Tibial nerve (tissue), 4 donors: ENCODE data around the gene EXOC4.

ENCODE experiments used
- EP300 ChIP-seq, 2 donors: sonication (generic); formaldehyde crosslinking; IDR thresholded peaks; one replicate each; pipeline ENCODE4 v1.6.1; 2017; ENCODE audit warnings: antibody characterized with exemption in 2 of 2, mild to moderate bottlenecking in 1 of 2
- TF ChIP-seq, protein P1 (sequence below), 5 experiments: fragments of 200-600 bp in 3 of 5; fragments of 450-650 bp in 2 of 5; sonication (generic) in 3 of 5; IDR thresholded peaks; one replicate each; pipeline ENCODE4 v1.5.1; 2016 to 2019; ENCODE audit warnings: antibody characterized with exemption in 5 of 5, mild to moderate bottlenecking in 3 of 5, moderate library complexity in 2 of 5

DNA sequence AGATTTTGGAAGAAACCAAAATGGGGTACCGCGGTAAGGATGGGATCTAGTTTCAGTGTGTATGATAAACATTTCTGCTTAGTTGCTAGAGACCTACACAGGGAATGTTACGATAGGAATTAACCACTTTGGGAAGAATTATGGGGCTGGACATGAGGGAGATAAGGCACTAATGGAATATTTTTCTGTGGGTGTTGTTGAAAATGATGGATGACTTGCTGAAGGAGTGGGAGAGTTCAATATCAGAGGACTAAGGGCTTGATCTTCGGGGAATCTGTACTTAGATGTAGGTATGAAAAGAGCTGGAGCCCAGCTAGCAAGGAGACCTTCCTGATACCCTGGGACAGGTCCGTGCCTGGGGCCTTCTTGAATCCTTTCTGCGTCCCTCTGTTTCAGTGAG is 303.7 kb downstream of the EXOC4 start:
- no peak for TF ChIP-seq EP300 (IDR thresholded peaks at IDR 0.05)
- TF ChIP-seq, protein P1, sequence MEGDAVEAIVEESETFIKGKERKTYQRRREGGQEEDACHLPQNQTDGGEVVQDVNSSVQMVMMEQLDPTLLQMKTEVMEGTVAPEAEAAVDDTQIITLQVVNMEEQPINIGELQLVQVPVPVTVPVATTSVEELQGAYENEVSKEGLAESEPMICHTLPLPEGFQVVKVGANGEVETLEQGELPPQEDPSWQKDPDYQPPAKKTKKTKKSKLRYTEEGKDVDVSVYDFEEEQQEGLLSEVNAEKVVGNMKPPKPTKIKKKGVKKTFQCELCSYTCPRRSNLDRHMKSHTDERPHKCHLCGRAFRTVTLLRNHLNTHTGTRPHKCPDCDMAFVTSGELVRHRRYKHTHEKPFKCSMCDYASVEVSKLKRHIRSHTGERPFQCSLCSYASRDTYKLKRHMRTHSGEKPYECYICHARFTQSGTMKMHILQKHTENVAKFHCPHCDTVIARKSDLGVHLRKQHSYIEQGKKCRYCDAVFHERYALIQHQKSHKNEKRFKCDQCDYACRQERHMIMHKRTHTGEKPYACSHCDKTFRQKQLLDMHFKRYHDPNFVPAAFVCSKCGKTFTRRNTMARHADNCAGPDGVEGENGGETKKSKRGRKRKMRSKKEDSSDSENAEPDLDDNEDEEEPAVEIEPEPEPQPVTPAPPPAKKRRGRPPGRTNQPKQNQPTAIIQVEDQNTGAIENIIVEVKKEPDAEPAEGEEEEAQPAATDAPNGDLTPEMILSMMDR (IDR thresholded peaks at IDR 0.05): no peak
